B cell (primary cell): ENCODE results near the gene MIGA1. TPM values are rescaled to one million over a fixed set of nuclear protein-coding genes. Genes with fewer than 3 reads are reported as not detected.

Experiments
- ATAC-seq: fragments of 200-7000 bp; cut with Tn5 transposase; one replicate; pipeline ENCODE4 v1.10.0; 2021; ENCODE audit warnings: low read depth, mild to moderate bottlenecking, moderate number of reproducible peaks, moderate library complexity
- CTCF ChIA-PET: fragments of 350-600 bp; sonication (Branson Sonifier 250); formaldehyde crosslinking; loops from one replicate; lab custom pipeline; 2021; ENCODE audit warnings: antibody characterized with exemption, inconsistent platforms; lab: Charles Lee
- POLR2A ChIA-PET: fragments of 350-600 bp; sonication (Branson Sonifier 250); formaldehyde crosslinking; loops from one replicate; lab custom pipeline; 2021; ENCODE audit warnings: antibody characterized with exemption; lab: Charles Lee
- DNase-seq: peaks from one replicate; pipeline ENCODE4 v3.0.0; 2013
- H2AFZ ChIP-seq: 2 replicates; pipeline ENCODE4 v1.6.1; 2012; ENCODE audit warnings: mild to moderate bottlenecking, low read depth, low read length; ENCODE audit not compliant: insufficient read depth, poor library complexity, severe bottlenecking
- H3K27ac ChIP-seq, 2 donors: 1 replicate in 1 of 2; 2 replicates in 1 of 2; pipeline ENCODE4 v1.5.1; 2012 to 2013; ENCODE audit warnings: low read length in 2 of 2, mild to moderate bottlenecking in 2 of 2, moderate library complexity in 1 of 2
- H3K27me3 ChIP-seq, 4 experiments: fragments of 200-600 bp in 1 of 4; sonication (generic) in 1 of 4; replicated peaks in 1 of 4; 1 replicate in 2 of 4; 2 replicates in 2 of 4; pipeline versions ENCODE4 v1.6.1 to v1.7.0; 2013 to 2016; ENCODE audit warnings: low read length in 3 of 4, mild to moderate bottlenecking in 2 of 4, mixed read lengths in 1 of 4, moderate library complexity in 1 of 4; ENCODE audit not compliant: insufficient read depth in 4 of 4, control insufficient read depth in 3 of 4; ENCODE audit errors: control extremely low read depth in 1 of 4
- H3K36me3 ChIP-seq, 2 experiments: replicated peaks in 1 of 2; 1 replicate in 1 of 2; 2 replicates in 1 of 2; pipeline versions ENCODE4 v1.6.1 to v1.7.1; 2013; ENCODE audit warnings: low read length in 1 of 2; ENCODE audit not compliant: insufficient read depth in 2 of 2, control insufficient read depth in 1 of 2; ENCODE audit errors: control extremely low read depth in 1 of 2, extremely low read depth in 1 of 2
- H3K4me1 ChIP-seq, 2 donors: fragments of 200-600 bp in 1 of 2; sonication (generic) in 1 of 2; 1 replicate in 1 of 2; 2 replicates in 1 of 2; pipeline versions ENCODE4 v1.5.1 to v1.6.1; 2013 to 2017; ENCODE audit warnings: low read length in 2 of 2; ENCODE audit not compliant: control insufficient read depth in 2 of 2, insufficient read depth in 2 of 2
- H3K4me2 ChIP-seq: replicated peaks from 2 replicates; pipeline ENCODE3; 2012; ENCODE audit warnings: mild to moderate bottlenecking, low read depth, low read length; ENCODE audit not compliant: poor library complexity, severe bottlenecking
- H3K4me3 ChIP-seq, 5 experiments: fragments of 200-600 bp in 1 of 5; sonication (generic) in 1 of 5; 1 replicate in 3 of 5; 2 replicates in 2 of 5; pipeline versions ENCODE4 v1.5.1 to v1.7.0; 2011 to 2016; ENCODE audit warnings: low read length in 4 of 5, mild to moderate bottlenecking in 4 of 5, low read depth in 2 of 5, control low read depth in 1 of 5, moderate library complexity in 1 of 5; ENCODE audit not compliant: insufficient read depth in 1 of 5; ENCODE audit errors: control extremely low read depth in 1 of 5, extremely low read depth in 1 of 5
- H3K79me2 ChIP-seq: fragments of 200-600 bp; sonication (generic); one replicate; pipeline ENCODE4 v1.6.0; 2016; ENCODE audit warnings: low read length; ENCODE audit not compliant: control insufficient read depth, insufficient read depth
- H3K9ac ChIP-seq: fragments of 200-600 bp; sonication (generic); 2 replicates; pipeline ENCODE4 v1.6.1; 2017; ENCODE audit warnings: mild to moderate bottlenecking, low read length, moderate library complexity
- H3K9me3 ChIP-seq, 3 donors: one replicate each; pipeline versions ENCODE4 v1.6.1 to v1.7.1; 2013; ENCODE audit warnings: low read length in 2 of 3; ENCODE audit not compliant: control insufficient read depth in 2 of 3, insufficient read depth in 1 of 3; ENCODE audit errors: control extremely low read depth in 1 of 3
- H4K20me1 ChIP-seq: 2 replicates; pipeline ENCODE4 v1.6.0; 2012; ENCODE audit warnings: mild to moderate bottlenecking, low read length; ENCODE audit not compliant: insufficient read depth, control insufficient read depth, poor library complexity, severe bottlenecking
- H3K27ac Mint-ChIP-seq: one replicate; pipeline ENCODE4 v1.8.0; 2021; ENCODE audit warnings: mixed read lengths
- H3K27me3 Mint-ChIP-seq: one replicate; pipeline ENCODE4 v1.8.0; 2021; ENCODE audit warnings: mixed read lengths
- H3K4me1 Mint-ChIP-seq: one replicate; pipeline ENCODE4 v1.8.0; 2021; ENCODE audit warnings: mixed read lengths
- H3K4me3 Mint-ChIP-seq: one replicate; pipeline ENCODE4 v1.8.0; 2021; ENCODE audit warnings: mixed read lengths
- H3K9me3 Mint-ChIP-seq: one replicate; pipeline ENCODE4 v1.8.0; 2022; ENCODE audit warnings: mixed read lengths; ENCODE audit not compliant: insufficient read depth
- EZH2 ChIP-seq: IDR thresholded peaks from 2 replicates; pipeline ENCODE4 v1.6.1; 2012; ENCODE audit warnings: borderline replicate concordance, low read depth, mild to moderate bottlenecking, moderate library complexity, low read length; ENCODE audit not compliant: insufficient read depth, poor library complexity, severe bottlenecking
- WGBS: methylation state at CpG from one replicate; pipeline ENCODE4 v1.1.5; 2013; ENCODE audit warnings: missing lambda C conversion rate; ENCODE audit not compliant: insufficient coverage; 5-methylcytosine and 5-hydroxymethylcytosine counted together
- intact Hi-C: fragments of 100-400 bp; cut with micrococcal nuclease; formaldehyde crosslinking; loops from one replicate; pipeline ENCODE4 v1.10.0; 2022
- polyA plus RNA-seq: library from polyadenylated mRNA; depleted of rRNA; stranded (reverse); fragments of >200 nt; gene quantifications from 2 replicates; pipeline ENCODE4 v1.2.3, GENCODE V29; 2012
- total RNA-seq, 2 donors: library from RNA; stranded (reverse); fragments of 120-200 nt in 1 of 2; gene quantifications; 1 replicate in 1 of 2; 2 replicates in 1 of 2; pipeline versions ENCODE4 v1.2.3 to v1.2.4, GENCODE V29; 2013 to 2022
- TF ChIP-seq, protein P1 (sequence below): fragments of 200-600 bp; IDR thresholded peaks from one replicate; pipeline ENCODE4 v1.8.0; 2022; ENCODE audit warnings: antibody characterized with exemption, mild to moderate bottlenecking

The MIGA1 gene
- total and polyA plus RNA-seq, 2 donors (not counting 1 experiment from before 2014, with no cell fraction given): 5.0 to 18.0 TPM

DNA sequence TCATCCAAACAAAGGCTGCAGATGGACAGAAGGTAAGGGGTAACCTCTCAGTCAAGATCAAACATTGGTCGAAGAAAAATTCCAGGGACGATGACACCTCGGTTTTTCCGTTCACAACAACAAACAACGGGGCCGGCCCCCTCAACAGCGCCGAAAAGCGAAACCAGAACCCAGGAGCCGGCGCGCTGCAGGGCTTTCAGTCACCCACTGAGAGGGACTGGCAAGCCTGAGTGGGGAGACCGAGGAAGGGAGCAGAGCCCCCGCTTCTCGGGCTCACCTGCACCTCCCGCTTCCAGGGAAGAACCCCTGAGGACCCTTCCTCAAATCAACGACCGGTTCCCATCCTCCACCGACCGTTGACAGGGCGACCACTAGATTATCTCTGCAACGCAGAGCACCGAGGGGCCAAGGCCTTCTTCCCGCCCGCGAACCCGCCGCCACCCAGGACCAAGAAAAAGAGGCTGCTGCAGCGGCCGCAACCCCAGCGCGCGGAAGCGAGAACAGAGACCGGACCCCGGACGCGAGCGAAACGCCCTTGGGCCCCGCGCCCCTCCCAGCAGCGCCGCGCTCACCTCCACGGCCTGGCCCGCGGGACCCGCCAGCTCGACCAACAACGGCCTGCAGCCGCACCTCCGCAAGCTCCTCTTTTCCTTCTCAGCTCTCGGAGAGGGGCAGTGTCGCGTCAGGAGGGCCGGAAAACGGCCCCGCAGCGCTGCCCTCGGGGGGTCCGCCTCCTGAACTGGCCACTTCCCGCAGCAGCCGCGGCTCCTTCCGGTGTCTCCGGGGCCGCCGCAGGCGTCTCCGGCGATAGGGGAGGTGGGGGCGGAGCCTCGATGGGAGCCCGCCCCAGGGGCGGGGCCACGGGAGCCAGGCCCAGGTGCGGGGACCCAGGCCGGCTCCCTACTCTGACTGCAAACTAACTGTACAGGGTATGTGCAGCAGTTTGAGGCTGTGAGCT, 20.1 kb upstream of the MIGA1 start, which contains the start of gene USP33:
USP33 (minus strand) TSS at position 782 of the 958 bp plus-strand sequence. CDS start 18,155 bp downstream, outside the sequence.
- no peak for TF ChIP-seq EZH2
- TF ChIP-seq, protein P1, sequence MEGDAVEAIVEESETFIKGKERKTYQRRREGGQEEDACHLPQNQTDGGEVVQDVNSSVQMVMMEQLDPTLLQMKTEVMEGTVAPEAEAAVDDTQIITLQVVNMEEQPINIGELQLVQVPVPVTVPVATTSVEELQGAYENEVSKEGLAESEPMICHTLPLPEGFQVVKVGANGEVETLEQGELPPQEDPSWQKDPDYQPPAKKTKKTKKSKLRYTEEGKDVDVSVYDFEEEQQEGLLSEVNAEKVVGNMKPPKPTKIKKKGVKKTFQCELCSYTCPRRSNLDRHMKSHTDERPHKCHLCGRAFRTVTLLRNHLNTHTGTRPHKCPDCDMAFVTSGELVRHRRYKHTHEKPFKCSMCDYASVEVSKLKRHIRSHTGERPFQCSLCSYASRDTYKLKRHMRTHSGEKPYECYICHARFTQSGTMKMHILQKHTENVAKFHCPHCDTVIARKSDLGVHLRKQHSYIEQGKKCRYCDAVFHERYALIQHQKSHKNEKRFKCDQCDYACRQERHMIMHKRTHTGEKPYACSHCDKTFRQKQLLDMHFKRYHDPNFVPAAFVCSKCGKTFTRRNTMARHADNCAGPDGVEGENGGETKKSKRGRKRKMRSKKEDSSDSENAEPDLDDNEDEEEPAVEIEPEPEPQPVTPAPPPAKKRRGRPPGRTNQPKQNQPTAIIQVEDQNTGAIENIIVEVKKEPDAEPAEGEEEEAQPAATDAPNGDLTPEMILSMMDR: no peak

More for the DNA sequence above, 20.1 kb upstream of the MIGA1 start, which contains the start of gene USP33:
- H3K27me3 Mint-ChIP-seq: peaks cover 3% of the 10 kb centered on the region
- Histone ChIP-seq H3K9ac (peak within 1 kb of the TSS; percentile 88), H3K79me2 (peaks cover 62% of the 10 kb centered on the region), H3K36me3 (no peaks in the 10 kb centered on the region), H3K27me3 (no peaks in the 10 kb centered on the region), H3K4me2 (peak within 1 kb of the TSS; percentile 74), H3K9me3 (no peaks in the 10 kb centered on the region), H3K4me1 (peaks cover 14 to 25% of the 10 kb centered on the region in 2 donors), H3K27ac (peak within 1 kb of the TSS; percentile 31 to 81), H3K4me3 (peak within 1 kb of the TSS; percentile 75 to 91 (median 79)), H4K20me1 (peaks cover 26% of the 10 kb centered on the region), H2AFZ (peak within 1 kb of the TSS; percentile 96)
- H3K27ac Mint-ChIP-seq: peak within 1 kb of the TSS; percentile 88
- WGBS: under 1% methylated on average over 79 of the region's 79 CpGs
- peak within 1 kb of the TSS; percentile 95 for H3K4me3 Mint-ChIP-seq
- DNase-seq (peak; percentile 92), ATAC-seq (peak; percentile 98)
- peaks cover 32% of the 10 kb centered on the region for H3K4me1 Mint-ChIP-seq
- intact Hi-C loops: loop anchor here (1.0 to 5.0 kb wide), 6 partner anchors 20 to 542 kb away; partner anchors contain the start of genes FUBP1, MIGA1 and PIGK
- H3K9me3 Mint-ChIP-seq: no peaks in the 10 kb centered on the region
- POLR2A ChIA-PET: interaction anchor here (1.4 kb wide), 1 partner anchor 20 kb away, joined by 15 read pairs; the partner anchor contains the start of gene MIGA1
- CTCF ChIA-PET: no interaction called here
